Dermis blood vessel endothelial cell (primary cell): ENCODE measurements around the gene CEP41. TPM values are rescaled to one million over a fixed set of nuclear protein-coding genes. Genes with fewer than 3 reads are reported as not detected.
A peak's percentile ranks its signal among the peaks of the same experiment; 100 is the strongest.
"Not testable (repeated sequence)": the region's sequence is repeated elsewhere in the genome, so short reads cannot be mapped to it uniquely, and the experiment has no call there.

Experiments
- DNase-seq: peaks from one replicate; pipeline ENCODE4 v3.0.0; 2010
- total RNA-seq: library from RNA; depleted of rRNA; stranded (reverse); fragments of >200 nt; gene quantifications from 2 replicates; pipeline ENCODE4 v1.2.3, GENCODE V29; 2014

The CEP41 gene
- total RNA-seq, 1 donor from 2014 or later: 12.4 TPM

DNA sequence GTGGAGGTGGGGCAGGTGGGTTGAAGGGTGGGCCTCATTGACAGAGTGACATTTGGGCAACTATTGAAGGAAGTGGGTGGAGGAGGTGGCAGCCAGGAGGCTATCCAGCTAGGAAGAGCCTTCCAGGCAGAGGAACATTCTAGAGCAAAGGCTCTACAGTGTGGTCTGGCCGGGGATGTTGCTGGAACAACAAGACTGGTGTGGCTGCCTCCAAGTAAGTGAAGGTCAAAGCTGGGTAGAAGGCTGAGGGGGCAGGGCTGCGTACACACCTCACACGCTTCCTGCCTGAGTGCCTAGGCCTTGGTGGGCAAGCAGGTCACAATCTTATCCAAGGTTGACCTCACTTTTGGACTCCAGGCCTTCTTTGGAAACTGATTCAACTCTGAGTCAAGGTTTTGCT is 53.9 kb downstream of the CEP41 start:
- no peak for DNase-seq

DNA sequence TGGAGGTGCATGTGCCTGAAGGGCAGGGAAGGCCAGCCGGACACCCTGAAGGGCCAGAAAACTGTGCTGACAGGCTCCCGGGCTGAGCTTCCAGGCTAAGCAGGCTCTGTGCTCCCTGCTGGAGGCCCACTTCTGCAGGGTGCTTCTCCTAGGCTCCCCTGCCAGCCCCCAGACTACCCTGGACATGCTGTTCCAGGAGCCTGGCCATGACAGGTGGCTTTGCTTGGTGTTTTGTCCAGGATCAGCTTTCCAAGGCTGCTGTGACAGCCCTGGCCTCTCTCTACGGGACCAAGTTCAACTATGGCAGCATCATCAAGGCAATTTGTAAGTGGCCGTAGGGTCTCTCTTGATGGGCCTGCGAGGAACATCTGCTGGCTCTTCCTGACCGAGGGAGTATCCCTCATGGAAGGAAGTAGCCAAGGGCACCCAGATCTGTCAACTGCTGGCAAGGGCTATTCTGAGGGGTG is 55.2 kb downstream of the CEP41 start:
- DNase-seq: no peak

DNA sequence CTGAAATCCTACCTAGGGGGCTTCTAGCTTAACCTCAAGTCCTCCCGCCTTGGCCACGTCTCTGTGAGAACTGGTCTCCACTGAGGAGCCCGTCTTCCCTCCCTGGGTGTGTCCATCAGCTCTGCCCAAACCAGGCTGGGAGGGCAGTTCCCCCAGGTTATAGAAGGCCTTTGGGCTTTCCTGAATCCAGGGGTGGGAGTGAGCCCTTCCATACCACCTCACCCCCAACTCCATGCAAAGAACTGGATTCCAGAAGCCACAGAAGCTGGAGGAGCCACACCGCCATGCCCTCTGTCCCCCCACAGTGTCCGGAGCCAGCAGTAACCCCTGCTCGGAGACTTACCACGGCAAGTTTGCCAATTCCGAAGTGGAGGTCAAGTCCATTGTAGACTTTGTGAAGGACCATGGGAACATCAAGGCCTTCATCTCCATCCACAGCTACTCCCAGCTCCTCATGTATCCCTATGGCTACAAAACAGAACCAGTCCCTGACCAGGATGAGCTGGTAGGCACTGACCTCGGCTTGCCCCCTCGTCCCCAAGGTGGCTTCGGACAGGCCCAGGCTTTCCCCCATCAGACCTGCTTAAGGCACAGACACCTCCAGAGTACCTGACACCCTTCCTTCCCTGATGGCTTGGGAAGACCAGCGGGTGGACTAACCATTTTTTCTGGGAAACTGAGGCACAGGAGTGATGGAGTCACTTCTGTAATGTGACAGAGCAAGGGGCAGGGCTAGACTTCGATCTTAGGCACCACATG is 55.8 kb downstream of the CEP41 start:
- DNase-seq: no peak

DNA sequence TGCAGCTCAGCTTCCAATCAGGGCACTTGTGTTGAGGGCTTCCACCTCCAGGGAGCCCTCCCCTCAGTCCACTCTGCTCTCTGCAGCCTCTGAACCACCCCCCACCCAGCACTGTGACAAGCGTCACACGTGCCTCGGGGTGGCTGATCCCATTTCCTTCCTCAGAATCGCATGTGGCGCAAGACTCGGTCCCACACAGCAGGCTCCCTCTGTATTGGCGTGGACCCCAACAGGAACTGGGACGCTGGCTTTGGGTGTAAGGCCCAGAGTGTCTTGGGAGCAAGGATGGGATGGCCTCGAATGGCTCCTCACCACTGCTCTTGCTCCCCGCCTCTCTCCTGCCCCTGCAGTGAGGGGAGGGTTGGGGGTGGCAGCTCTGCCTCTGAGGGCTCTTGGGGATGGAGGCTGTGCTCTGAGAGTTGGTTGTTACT is 56.4 kb downstream of the CEP41 start:
- DNase-seq: no peak

DNA sequence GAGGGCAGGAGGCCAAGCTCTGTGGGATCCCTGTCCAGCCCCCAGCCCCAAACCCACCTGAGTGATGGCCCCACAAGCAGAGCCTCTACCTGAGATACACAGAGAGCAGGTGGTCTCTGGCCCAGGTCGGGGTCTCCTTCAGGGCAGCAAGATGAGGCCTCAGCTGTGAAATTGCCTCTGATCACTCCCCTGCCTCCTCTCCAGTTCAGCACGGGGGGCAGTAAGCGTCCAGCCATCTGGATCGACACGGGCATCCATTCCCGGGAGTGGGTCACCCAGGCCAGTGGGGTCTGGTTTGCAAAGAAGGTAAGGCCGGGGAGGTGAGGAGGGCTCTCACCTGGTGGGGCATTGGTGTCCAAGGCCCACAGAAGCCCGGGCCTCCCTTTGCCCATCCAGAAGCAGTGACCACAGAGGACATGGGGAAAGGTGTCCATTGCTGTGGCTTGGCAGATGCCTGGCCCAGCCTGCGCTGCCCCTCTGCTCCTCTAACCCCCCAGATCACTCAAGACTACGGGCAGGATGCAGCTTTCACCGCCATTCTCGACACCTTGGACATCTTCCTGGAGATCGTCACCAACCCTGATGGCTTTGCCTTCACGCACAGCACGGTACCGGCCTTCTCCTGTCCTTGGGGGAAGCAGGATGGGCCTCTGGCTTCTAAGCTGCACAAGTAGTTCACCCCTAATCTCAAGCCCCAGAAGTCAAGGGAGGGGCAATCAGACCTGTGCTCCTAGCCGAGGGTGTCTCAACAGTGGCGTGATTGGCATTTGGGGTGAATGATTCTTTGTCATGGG is 57.4 kb downstream of the CEP41 start:
- no peak for DNase-seq

DNA sequence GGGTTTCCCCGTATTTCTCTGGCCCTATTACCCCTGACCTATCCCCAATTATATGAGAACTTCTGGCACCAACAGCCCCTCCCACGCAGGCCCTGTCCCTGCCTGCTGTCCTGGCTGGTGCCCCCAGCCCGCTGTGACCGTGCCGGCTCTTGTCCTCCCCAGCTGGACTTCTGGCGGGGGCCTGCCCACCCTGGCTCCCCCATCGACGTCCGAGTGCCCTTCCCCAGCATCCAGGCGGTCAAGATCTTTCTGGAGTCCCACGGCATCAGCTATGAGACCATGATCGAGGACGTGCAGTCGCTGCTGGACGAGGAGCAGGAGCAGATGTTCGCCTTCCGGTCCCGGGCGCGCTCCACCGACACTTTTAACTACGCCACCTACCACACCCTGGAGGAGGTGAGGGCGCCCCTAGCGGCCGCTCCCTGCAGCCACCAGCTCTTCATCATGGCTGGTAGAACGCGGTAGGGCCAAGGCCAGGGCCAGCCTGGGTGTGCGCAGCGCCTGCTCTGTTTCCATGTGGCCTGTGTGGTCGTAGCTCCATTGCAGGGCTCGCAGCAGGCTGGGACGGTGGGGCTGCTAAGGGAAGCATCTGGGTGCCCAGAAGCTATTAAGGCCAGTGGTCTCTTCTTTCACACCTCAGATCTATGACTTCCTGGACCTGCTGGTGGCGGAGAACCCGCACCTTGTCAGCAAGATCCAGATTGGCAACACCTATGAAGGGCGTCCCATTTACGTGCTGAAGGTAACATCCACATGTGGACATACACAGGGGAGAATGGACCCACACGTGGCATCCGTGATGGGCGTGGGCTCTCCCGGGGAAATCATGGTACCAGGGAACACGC is 59.1 kb downstream of the CEP41 start:
- no peak for DNase-seq

DNA sequence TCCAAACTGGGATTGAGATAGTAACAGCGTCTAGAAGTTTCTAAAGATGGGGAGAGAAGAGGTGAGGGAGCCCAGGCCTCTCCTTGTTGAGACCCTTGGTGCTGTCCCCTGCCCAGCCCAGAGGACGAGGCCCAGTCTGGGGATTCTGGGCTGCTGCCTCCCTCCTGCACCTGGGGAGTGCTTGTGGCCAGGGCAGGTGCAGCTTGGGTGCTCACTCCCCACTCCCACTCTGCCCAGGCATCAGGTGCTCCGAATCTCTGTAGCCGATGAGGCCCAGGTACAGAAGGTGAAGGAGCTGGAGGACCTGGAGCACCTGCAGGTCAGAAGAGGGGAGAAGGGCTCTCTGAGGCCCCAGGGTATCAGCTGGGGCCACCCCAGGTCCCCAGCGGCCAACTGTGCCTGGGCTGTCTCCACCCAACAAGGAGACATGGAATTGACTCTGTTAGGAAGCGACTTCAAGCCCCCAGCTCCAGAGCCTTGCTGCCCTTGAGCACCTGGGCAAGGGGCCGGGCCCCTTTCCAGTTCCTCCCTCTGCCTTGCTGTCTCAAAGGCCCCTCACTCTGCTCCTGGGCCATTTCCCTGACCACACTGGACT is 59.9 kb downstream of the CEP41 start:
- no peak for DNase-seq

DNA sequence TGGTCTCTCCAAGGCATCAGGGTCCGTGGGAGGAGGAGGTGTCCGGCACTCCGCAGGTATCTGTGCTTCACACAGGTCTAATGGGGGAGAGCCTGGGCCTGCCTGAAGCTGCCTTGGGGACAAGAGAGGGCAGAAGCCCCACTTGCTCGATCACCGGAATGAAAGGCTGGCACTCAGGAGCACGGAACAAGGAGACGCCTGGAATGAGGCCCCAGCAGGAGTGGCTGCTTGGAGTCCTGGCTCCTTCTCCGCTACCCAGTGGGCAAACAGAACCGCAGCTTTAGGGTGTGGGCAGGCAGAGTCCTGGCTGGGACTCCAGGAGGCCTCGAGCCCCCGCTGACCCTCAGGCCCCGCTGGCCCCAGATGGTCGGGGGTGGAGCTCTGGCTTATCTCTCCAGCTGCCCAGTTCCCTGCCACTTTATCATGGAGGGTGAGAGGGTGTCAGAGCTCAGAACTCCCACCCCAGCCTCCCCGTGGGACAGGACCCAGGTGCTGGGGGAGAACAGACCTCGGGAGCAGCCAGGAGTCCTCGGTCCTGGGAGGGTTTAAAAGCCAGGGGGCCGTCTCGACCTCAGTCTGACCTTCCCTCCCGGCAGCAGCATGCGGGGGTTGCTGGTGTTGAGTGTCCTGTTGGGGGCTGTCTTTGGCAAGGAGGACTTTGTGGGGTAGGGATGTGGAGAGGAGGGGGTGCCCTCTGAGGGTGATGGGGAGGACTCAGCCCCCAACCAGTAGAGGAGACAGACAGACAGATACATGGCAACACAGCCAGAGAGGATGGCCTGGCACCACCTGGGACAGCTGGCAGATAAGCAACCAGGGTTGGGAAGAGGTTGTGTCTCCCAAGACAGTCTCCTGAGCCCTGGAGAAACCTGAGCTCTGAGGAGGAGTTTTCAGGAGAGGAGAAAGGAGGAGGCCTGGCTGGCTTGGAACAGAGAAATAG is 60.6 kb downstream of the CEP41 start, which contains the start of gene CPA1:
CPA1 (plus strand) TSS at position 574 of the 940 bp plus-strand sequence; CDS start at position 601, 27 bp downstream.
- DNase-seq: no peak

DNA sequence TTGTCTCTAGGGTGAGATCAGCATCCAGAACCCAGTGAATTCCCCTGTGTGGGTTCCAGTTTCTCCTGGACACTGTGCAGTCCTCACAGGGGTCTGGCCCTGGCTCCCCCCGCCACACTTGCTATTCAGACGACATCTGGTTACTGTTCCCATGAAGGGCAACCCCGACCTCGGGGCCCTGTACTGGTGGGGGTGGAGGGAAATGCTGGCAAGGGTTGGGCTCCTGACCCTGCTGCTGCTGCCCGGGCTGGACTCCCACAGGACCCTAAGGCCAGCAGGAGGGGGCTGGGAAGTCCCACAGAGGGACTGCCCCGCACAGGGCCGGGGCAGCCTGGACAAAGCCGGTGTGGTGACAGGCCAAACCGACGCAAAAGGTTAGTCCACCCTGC is 61.3 kb downstream of the CEP41 start:
- no peak for DNase-seq

DNA sequence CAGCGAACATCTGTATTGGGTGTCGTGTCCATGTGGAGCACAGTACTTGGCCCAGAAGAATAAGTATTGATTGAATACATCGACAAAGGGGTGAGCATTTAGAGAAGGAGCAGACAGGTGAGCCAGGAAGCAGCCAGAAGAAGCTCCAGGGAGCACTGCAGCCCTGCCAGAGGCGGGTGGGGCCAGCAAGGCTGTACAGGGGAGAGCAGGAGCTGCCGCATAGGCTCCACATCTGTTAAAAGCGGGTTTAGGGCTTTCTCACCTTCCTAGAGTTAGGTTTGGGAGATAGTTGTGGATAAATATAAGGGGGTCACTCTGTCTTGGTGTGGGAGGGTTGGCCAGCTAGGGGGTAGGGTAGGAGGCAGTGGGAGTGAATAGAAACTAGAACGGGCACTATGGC is 61.8 kb downstream of the CEP41 start:
- no peak for DNase-seq

DNA sequence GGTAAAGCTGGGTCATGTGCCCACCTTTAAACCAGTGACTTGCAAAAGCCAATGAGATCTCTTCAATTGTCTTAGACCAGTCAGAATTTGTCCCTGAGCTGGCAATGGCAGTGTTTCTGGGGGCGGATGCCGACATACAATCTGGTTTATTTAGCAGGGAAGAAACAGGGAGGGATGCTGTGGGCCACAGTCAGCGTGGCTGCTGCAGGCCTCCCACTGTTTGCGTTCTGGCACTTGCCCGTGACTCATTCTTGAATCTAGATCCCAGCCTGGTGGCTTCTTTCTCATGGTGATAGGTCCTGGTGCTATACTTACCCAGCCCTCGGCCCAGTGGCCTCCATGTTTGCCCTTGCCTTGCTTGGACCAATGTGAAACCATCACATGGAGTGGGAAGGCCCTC is 63.6 kb downstream of the CEP41 start:
- DNase-seq: no peak

DNA sequence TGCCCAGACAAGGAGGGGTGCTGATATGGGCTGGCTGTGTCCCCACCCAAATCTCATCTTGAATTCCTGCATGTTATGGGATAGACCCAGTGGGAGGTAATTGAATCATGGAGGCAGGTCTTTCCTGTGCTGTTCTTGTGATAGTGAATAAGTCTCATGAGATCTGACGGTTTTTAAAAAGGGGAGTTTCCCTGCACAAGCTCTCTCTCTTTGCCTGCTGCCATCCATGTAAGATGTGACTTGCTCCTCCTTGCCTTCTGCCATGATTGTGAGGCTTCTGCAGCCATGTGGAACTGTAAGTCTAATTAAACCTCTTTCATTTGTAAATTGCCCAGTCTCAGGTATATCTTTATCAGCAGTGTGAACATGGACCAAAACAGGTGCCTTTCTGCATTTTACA is 64.4 kb downstream of the CEP41 start:
- DNase-seq: not testable (repeated sequence)

DNA sequence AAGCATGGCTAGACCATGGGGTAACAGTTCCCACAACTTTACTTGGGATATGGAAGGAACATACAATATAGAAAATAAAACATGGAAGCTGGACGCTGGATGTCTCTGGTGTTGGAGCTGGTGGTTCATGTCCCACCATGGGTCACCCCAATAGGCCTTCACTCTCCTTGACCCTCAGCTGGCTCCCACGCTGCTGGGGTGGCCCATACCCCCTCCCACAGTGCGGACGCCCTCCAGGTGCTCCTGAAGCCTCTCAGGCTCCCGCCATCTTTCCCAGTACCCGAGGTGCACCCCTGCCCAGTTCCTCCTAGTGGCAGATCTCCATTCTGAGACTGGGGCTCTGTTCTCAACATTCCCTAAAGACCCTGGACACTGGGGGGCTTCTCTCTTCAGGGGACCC is 66.3 kb downstream of the CEP41 start:
- no peak for DNase-seq

DNA sequence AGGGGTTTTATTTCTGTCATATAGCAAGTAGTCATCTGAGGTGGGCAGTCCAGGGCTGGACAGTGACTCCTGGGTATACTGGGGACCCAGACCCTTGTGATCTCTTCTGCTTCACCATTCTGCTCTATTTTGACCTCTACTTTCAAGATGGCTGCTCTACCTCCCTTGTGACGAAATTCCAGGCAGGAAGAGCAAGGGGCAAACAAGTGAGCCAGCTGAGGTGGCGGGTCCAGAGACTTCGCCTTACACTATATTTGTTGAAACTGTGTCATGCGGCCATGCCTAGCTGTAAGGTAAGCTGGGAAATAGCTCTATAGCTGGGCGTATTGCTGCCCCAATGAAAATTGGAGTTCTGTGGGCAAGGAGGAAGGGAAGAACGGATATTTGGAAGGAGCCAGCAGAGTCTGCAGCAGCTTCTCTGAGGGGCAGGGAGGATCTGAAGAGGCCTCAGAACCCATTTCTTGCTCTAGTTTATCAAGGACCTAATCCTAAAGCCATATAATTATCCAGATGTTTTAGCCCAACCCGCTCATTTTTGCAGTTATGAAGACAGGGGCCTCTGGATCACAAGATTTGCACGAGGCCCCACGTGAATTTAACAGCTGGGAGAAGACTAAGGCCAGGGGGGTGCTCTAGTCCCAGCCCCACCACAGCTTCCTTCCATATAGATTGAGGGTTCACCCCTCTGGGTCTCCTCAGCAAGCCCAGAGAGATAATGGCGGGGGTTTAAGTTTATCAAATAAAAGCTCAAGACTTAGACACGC is 68.2 kb downstream of the CEP41 start:
- DNase-seq: no peak

DNA sequence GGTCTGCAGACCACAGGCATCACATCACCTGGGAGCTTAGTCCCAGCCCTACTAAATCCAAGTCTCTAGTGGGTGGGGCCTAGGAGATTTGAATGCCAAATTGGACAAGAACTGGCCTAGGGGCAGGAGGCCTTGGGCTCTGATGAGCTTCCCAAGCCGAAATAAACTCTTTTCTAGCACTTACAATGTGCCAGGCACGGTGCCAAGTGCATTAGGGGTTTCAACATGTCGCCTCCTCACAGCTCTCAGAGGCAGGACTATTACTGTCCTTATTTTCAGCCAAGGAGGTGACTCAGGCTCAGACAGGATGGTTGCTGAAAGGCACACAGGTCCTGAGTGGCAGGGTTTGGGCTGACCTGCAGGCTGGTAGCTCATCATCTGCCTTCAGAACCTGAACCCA is 69.8 kb downstream of the CEP41 start:
- DNase-seq: no peak

DNA sequence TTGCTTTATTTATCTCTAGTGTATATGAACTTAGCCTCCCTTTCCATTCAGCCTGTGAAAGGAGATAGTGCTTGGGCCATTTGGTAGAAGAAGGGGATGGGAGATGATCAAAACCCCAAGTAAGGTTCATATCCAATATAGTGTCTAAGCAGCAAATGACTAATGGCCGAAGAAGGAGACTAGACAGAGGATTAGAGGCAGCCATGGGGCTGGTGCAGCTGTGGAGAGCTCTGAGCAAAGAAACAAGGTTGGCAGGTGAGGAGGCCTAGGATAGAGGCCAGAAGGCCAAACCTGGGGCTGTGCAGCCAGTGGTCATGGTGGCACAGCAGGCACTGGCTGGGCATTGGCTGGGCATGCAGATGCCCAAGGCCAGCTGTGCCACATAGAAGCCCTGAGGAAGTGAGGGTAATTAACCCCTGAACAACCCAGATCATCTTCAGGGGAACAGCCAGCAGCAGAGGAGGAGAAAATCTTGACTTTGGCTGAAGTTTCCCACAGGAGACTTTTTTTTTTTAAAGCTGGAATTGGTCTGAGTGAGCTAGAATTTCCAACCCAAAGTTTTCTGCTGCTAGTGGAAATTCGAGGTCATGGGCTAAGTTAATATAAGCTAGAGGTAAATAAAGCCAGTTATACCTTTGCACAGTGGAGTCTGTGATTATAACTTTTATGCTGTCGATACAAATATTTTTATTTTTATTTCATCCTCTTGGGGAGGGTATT is 70.8 kb downstream of the CEP41 start:
- no peak for DNase-seq

DNA sequence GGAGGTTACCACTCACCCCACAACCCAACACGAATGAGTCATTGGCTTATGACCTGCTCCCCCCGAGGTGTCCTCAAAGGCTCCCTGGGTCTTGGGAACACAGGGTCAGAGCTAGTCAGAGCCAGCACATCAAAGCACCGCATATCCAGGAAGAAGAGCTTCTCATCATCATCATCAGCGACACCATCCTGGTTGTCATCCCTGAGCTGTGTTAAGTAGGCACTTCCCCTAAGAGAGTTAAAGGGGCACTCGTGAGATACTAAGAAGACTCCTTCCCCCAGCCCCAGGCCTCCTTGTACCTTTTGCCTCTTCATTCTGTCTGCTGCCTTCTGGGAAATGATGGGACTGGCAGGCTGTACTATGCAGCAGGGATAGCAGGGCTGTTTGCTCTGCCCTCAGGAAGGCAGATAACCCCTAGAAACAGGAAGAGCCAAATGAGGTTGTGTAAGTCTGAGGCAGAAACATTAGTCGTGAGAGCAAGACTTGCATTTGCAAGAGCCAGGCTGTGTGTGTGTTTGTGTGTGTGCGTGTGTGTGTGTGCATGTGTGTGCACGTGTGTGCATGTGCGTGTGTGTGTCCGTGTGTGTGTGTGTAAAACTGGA is 71.6 kb downstream of the CEP41 start:
- peak; percentile 46 for DNase-seq

DNA sequence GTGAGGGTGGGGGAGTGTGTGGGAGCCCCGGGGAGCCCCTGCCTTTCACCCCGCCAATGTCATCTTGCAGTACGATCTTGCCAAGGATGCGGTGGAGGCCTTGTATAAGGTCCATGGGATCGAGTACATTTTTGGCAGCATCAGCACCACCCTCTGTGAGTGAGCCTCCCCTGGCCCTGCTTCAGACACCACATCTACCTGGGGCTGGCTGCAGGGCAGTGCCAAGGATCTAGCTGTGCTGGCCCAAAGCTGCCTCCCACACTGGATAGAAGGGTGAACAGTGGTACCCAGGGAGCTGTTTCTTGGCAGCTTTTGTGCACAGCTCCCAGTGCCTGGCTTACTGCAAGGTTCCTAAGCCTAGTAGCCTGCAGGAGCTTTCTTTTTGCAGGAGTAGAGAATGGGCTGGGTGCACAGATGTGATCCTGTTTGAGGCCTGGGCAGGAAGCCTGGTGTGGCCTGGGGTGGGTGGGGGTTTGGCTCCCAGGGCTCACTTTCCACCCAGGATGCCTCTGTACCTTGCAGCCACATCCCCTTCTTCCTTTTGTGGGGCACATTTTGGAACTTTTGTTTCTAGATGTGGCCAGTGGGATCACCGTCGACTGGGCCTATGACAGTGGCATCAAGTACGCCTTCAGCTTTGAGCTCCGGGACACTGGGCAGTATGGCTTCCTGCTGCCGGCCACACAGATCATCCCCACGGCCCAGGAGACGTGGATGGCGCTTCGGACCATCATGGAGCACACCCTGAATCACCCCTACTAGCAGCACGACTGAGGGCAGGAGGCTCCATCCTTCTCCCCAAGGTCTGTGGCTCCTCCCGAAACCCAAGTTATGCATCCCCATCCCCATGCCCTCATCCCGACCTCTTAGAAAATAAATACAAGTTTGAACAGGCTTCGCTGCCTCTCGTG is 72.7 kb downstream of the CEP41 start:
- DNase-seq: no peak
